Hematopoietic multipotent progenitor cell treated with erythropoietin and hydrocortisone succinate and interleukin-3 and kit ligand, for 6 days (in vitro differentiated cells): ENCODE data around the gene SFT2D3.

Source experiments
- DNase-seq: peaks from one replicate; pipeline ENCODE4 v3.0.0-alpha.2; 2015

Gene SFT2D3

DNA sequence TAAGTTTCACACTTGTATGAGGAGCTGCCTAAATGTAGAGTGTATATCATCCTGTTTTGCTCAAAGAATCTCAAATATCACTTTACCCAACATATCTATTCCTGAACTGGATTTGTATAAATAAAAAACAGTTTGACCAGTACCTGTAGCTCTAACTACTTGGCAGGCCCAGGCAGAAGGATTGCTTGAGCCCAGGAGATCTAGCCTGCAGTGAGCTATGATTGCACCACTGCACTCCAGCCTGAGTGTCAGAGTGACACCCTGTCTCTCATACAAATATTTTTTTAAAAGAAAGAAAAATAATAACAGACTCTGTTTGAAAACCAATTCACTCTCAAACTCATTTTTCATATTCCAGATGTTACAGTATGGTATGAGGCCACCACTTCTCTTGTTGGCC is 18.2 kb upstream of the SFT2D3 start:
- DNase-seq: no peak

DNA sequence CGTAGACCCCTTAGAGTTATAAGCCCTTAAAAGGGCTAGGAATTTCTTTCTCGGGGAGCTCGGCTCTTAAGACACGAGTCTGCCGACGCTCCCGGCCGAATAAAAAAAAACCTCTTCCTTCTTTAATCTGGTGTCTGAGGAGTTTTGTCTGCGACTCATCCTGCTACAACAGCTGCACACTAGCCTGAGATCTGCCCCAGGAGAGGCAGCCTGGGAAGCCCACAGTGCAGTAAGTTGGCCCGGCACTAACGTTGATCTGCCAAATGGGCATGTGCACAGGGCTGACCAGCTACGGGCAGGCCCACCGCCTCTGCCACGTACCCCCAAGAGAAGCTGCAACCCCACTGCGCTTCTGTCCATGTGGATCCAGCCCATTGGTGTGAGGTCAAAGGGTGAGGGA is 17.5 kb upstream of the SFT2D3 start:
- DNase-seq: no peak

DNA sequence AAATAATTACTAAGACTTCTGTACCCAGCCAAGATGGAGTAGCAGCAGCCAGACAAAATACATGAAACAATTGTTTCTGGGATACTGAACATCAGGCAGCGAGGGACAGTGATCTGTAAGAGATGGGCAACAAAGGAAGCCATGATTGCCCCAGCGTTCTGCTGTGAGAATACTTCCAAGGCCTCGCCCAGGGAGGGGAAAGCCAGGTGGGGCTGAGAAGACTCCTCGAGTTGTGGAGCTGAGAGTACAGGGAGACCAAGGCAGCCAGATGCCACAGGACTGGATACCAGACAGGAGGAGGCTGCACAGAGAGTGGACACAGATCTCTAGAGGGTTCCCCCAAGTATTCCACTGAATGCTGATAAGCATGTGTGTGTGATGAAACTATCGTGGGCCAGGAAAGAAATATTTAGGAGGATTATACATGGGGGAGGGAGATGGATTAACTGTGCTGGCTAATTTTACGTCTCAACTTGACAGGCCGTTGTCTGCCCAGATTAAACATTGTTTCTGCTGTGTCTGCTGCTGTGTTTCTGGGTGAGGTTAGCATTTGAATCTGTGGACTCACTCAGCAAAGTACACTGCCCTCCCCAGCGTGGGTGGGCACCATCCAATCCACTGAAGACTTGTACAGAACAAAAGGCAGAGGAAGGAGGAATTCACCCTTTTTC is 15.8 kb upstream of the SFT2D3 start:
- no peak for DNase-seq

DNA sequence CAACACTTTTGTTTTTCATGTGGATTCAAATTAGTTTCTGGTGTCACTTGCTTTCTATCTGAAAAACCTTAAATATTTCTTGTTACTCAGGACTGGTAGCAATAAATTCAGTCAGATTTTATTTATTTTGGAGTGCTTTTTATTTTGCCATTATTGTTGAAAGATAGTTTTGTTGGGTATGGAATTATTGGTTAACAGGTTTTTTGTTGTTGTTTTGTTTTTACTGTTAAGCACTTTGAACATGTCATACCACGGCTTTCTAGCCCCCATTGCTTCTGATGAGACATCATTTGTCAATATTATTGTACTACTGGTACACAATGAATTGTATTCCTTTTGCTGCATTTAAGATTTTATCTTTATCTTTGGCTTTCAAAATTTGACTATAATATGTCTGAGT is 12.9 kb upstream of the SFT2D3 start:
- no peak for DNase-seq

DNA sequence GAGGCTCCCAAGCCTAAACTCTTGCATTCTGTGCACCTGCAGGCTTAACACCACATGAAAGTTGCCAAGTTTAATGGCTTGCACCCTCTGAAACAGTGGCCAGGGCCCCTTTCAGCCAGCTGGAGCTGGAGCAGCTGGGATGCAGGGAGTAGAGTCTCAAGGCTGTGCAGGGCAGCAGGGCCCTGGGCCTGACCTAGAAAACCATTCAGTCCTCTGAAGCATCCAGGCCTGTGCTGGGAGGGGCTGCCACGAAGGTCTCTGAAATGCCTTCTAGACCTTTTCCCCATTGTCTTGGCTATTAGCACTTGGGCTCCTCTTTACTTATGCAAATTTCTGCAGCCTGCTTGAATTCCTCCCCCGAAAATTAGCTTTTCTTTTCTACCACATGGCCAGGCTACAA is 10.6 kb upstream of the SFT2D3 start:
- DNase-seq: no peak

DNA sequence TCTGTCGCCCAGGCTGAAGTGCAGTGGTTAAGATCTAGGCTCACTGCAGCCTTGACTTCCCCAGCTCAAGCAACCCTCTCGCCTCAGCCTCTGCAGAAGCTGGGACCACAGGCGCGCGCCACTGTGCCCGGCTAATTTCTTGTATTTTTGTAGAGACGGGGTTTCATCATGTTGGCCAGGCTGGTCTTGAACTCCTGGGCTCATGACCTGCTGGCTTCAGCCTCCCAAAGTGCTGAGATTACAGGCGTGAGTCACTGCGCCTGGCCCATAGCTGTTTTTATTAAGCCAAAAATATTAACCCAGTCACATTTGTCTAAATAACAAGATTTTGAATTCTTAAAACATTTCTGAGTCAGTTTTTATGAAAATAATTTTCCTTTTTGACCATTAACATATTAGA is 6.3 kb upstream of the SFT2D3 start:
- DNase-seq: no peak

DNA sequence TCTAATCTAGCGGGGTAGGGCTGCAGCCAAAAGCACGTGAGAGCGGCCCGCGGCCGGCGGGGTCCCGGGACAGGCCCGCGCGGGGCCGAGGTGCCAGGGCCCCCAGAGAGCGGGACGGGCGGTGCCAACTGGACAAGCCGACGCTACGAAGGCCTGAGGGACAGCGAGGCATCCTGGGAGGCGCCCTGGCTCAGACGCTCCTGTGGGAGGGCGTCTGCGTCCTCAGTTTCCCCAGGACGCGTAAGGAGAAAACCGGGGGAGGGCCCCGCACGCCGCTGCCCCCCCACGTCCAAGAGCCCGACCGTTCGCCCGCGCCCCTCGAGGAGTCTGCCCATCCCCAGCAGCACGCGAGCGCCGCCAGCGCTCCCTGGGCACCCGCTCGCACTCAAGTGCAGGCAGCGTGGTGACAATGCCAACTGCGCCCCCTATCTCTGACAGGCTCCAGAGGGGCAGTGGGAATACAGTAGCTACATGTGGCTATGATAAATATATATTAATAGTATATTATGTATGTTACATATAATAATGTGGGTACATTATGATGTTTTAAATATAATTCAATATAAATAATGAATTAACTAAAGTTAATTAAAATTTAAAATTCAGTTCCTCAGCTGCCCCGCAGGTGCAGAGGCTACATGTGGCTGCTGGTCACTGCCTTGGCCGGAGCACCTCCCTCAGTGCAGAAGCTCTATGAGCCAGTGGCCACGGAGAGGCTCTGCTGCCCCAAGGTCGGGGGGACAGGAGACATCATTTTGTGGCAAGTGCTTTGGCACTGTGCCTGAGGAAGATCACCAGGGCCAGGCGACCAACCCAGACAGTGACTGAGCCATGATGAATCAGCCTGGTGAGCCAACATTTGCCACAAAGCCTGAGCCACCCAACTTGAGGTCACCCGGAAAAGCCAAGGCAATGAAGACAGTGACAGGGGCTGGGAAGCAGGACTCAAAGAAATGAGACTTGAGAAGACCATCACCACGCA is 5.5 kb upstream of the SFT2D3 start:
- DNase-seq: peak; percentile 72

DNA sequence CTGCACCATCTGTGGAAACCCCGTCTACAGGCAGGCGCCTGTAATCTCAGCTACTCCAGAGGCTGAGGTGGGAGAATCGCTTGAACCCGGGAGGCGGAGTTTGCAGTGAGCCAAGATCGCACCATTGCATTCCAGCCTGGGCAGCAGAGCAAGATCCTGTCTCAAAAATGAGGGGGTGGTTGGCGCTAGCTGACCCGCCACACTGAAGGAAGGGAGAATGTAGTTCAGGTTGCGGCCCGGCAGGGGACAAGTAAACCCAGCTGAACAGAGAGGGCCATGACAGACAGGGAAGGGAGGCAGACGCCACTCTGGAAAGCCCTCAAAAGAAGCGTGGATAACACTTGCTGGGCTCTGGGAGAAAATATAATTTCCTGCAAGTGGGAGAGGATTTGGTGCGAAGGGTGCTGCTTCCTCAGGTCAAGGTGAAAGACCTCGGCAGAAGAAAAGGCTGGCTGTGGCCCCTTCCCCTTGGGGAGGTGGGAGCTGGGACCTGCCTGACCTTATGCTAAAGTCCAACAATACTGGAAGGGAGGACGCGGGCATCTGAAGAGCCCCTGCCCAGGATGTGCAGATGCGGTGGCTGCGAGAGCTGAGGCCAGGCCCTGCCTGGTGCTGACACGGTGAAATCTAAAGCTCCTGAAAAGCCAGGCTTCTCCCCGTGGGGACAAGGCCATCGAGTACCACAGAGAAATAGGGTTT is 3.7 kb upstream of the SFT2D3 start:
- no peak for DNase-seq

DNA sequence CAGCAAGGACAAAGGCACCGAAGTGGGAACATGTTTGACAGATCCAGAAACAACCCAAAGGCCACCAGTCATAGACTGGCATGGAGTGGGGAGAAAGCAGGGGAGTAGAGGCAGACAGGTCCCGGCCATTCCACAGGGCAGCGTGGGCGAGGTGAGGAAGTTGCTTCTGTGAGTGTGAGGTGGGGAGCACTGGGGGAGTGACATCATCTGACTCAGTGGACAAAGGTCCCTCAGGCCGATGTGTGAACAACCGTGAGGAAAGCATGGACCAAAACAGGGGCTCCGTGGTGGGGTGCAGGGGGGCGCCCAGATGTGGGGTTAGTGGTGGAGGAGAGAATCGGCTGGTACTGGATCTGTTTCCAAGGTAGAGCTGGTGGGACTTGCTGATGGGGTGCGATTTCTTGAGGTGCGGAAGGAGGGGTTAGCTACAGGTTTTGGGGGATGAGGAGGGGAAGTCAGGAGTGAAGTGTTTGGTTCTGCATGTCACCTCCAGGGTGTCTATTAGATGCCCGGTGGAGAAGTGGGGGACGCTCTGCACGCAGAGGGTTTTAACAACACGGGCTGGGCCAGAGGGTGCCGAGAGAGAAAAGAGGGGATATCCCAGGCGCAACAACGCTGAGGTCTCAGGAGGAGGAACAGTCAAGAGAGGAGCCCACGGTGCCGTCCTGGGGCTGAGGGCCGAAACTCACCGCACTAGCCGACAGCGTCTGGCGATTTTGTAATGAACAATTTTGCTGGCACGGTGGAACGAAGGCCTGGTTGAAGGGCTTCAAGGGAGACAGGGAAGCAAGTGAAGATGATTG is 2.5 kb upstream of the SFT2D3 start:
- DNase-seq: no peak

DNA sequence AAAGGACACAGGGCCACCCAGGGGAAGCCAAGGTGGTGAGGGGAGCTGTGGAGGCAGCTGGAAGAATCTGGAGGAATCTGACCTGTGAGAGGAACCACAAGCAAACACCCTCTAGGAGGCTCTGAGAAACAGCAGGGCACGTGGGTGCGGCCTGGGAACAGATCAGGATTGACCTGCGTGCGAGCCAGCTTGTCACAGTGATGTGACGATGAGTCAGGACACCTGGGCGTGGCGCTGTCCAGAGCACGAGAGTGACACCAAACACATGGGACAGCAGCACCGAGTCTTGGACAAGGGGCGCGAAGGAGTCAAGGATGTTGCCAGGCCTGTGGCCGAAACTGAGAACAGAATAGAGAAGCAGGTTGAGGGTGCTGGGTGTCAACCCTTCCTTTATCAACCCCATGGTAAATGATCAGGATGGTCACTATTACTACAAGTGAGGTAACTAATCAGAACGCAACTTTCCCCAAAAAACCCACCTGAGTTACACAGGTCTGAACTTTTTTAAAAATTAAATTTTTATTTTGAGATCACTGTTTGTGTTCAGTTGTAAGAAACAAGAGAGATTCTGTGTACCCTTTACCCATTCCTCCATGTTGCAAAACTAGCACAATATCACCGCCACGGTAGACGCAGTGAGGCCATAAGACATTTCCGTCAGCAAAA is 637 bp upstream of the SFT2D3 start:
- DNase-seq: peak; percentile 61

DNA sequence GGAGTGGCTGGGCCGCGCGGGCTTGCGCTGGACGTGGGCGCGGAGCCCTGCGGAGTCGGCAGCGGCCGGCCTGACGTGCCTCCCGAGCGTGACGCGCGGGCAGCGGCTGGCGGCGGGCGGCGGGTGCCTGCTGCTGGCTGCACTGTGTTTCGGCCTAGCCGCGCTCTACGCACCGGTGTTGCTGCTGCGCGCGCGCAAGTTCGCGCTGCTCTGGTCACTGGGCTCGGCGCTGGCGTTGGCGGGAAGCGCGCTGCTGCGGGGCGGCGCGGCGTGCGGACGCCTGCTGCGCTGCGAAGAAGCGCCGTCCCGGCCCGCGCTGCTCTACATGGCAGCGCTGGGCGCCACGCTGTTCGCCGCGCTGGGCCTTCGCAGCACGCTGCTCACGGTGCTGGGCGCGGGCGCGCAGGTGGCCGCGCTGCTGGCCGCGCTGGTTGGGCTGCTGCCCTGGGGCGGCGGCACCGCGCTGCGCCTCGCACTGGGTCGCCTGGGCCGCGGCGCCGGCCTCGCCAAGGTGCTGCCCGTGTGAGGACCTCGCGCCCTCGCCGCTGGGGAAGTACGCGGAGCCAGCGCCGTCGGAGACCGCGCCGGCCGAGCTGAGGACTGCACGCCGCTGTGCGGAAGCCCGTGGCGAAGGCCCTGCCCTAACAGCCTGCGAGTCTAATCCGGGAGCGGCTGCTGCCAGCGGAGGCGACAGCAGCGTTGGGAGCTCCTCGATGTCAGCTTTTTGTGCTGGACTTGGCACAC is 526 bp downstream of the SFT2D3 start:
- DNase-seq: peak; percentile 89

DNA sequence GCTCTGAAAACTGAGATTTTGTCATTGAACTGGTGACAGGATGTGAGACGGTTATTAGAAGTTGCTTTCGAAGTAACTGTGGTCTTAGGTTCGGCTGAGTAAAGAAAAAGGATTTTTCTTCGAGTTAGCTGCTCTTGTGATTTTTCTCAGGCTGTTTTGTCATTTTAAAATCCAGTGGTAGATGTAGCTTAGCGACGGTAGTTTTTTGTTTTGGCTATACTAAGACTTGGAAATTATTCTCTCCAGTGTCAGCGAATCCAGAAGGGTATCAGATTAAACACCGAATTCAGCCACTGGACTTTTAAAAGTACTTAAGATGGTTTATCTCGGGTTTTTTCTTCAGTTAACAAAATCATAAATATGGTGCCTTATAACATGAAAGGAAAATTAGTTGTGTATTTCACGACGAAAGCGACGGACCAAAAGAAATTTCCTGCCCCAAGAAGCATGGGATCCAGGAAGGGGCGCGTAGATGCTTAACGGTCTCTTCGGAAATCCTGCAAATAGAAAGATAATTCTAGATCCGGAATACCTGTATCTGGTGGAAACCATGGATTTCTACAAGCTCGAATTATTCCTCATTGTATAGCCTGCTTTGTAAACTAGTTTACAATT is 1.2 kb downstream of the SFT2D3 start:
- DNase-seq: no peak

DNA sequence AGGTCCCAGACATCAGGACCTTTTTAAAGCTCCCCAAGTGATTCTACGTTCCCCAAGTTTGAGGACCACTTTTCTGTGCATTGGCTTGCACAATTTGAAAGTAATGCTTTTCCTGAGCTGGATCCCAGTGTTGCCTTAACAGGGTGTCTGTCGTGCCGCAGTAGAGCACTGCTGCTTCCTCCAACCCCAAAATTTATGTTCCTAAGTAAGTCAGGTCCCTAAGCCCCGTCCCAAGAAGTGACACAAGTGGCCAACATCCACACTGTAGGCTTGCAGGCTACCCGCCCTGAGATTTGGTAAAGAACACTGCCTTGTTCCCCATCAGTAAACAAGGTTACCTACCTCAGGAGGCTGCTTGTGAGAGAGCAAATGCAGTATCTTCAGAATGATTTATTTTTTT is 2.0 kb downstream of the SFT2D3 start:
- no peak for DNase-seq

DNA sequence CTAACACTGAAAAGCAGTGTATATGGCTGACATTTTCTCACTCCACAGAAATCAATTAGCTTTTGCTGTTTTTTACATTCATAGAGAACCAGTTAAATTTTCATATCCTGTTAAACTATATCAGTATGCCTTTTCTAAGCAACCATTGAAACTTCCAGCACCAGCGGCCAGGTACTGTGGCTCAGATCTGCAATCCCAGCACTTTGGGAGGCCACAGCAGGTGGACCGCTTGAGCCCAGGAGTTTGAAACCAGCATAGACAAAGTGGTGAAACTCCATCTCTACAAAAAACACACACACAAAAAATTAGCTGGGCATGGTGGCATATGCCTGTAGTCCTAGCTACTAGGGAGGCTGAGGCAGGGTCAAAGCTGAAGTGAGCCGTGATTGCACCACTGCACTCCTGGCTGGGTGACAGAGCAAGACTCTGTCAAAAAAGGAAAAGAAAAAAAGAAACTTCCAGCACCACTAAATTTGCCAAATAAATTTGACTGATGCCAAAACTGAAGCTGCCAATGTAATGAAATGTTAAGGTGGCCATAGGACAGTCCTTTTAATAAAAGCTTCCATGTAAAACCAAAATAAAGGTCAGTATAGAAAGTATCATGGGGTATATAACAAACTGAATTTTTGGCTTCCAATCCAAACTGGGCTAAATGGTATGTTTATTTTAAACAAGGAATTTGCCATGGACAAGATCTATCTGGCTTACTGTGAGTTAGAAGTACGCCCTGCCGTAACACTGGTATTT is 3.5 kb downstream of the SFT2D3 start:
- DNase-seq: no peak

DNA sequence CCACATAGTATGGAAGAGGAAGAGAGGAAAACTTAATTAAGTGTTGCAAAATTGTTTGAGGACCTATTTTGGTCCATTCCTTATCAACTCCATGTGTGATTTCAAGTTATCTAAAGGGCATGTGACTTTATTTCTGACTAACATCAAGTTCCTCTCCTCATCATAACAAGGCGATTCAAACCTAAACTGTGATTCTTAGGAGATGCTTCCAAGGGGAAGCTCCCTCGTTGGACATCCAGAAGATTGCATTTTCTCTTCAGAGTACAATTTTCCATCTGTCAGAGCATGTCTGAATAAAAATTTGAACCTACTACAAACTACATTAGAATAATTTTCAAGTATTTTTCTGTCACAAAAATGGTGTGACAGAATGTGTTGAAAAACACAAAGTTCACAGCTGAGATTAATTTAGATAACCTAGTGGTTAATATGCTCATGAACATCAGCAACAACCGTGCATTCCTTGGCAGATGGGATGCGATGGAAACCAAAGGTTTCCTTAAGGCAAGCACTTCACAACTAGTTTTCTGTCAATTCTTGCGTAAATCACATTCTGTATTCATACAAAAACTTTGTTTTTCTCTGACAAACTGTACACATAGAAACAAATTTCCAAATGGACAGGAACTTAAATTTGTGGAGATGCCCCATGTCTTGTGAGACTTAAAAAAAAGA is 4.2 kb downstream of the SFT2D3 start:
- DNase-seq: no peak

DNA sequence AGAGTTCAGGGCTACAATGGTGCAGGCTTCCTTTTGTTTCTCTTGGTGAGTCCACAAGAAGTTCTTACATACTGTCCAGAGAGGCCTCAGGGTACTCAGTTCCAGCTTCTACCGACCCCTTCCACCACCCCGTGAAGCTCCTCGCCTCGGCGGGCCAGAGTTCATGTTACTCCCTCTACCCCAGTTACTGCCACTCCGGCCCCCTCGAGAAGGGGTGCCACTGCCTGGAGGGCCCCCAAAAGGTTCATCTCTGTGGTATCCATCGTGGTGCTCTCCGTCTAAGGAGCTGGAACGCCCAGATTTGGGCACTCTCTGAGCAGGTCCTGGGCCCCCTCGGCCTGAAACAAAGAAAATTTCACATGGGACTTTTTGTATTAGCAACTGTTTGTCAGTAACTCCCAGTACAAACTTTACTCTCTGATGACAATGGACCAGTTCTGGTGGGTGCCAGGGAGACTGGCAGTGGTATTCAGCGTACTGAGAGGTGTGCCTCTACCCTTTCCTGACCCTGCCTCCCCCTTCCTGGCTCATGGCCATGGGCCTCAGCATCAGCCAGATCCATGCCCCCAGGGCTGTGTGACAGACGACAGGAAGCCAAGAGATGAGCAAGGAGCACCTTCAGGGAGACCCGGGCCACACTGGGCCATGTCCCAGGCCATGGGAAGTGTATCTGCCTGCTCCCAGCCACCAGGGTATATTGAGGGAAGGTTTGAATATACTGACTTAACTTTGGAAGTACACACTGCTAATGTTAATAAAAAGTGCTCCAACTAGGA is 5.1 kb downstream of the SFT2D3 start:
- DNase-seq: no peak

DNA sequence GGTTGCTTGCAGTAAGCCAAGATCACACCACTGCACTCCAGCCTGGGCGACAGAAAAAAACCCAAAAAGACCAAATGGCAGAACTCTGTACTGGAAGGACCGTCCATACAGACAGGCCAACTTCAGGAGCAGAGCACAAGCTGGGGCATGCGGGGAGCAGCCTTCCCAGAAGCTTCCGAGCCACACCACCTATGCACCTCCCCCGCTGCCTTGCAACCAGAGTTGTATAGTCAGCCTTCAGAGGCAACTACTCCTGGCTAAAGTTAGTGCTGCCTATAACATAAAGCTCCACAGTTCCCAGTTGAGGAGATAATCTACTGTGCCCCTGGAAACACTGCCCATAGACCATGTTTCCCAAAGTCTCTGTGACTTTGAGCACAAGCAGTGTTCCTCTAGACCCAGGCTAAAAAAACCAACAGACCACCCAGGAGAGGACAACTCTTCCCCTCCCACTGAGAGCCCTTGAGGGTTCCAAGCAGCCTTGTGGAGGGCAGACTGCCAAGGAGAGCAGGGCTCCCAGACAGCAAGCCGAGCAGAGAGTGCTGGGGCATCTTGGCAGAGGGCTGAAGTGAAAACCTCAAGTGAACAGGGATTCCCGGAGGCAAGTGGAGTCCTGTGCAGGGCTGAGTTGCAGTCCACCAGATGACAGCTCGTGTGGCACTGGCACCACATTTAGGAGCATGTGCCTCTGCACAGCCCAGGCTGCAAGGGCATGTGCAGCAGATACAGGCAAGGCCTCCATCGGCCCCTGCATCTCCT is 6.8 kb downstream of the SFT2D3 start:
- DNase-seq: no peak

DNA sequence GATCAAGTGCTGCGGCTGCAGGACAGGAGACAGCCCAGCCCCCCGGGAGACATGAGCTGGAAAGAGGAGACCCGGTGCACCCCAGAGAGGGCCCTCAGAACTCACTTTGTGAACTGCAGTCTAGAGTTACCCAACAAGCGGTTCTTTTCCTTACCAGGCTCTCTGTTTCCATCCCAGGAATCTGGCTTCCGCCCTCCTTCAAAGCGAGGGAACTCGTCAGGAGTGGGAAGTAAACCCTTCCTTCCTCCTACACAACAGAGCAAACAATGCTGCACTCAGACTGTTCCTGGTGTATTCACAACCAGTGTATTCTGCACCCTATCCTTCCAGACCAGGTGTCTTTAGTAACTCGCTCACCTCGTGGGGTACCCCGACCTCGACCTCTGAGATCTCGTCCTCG is 8.0 kb downstream of the SFT2D3 start:
- DNase-seq: no peak
